HepG2 (cell line): ENCODE data around the gene GABRB1. TPM values are rescaled to one million over a fixed set of nuclear protein-coding genes. Genes with fewer than 3 reads are reported as not detected.

Source experiments
- CC2D1A ChIP-seq: sonication (generic); formaldehyde crosslinking; IDR thresholded peaks from 2 replicates; pipeline ENCODE4 v1.8.1; 2023; ENCODE audit warnings: mild to moderate bottlenecking, missing genetic modification reagents
- CTCF ChIP-seq: sonication (generic); formaldehyde crosslinking; IDR thresholded peaks from 2 replicates; pipeline ENCODE4 v1.5.0; 2020; ENCODE audit warnings: mild to moderate bottlenecking, missing genetic modification reagents, moderate library complexity
- EP300 ChIP-seq, 3 experiments: sonication (generic) in 1 of 3; formaldehyde crosslinking in 1 of 3; IDR thresholded peaks; 2 replicates each; pipeline versions ENCODE4 v1.5.1 to v1.6.1; 2011 to 2020; ENCODE audit warnings: low read depth in 2 of 3, low read length in 2 of 3, borderline replicate concordance in 1 of 3, improper control_type of control experiment in 1 of 3, mild to moderate bottlenecking in 1 of 3, missing genetic modification reagents in 1 of 3, moderate library complexity in 1 of 3
- HNRNPL ChIP-seq: fragments of 200-400 bp; formaldehyde crosslinking; IDR thresholded peaks from 2 replicates; pipeline ENCODE4 v1.6.1; 2017; ENCODE audit warnings: mild to moderate bottlenecking, low read depth, low read length
- IRX3 ChIP-seq: sonication (generic); formaldehyde crosslinking; IDR thresholded peaks from 2 replicates; pipeline ENCODE4 v1.8.1; 2023; ENCODE audit warnings: mild to moderate bottlenecking, low read depth, missing genetic modification reagents, borderline replicate concordance
- MYPOP ChIP-seq: sonication (generic); formaldehyde crosslinking; IDR thresholded peaks from 2 replicates; pipeline ENCODE4 v1.8.1; 2023; ENCODE audit warnings: mild to moderate bottlenecking, moderate library complexity, missing genetic modification reagents
- SAP130 ChIP-seq: IDR thresholded peaks from 2 replicates; pipeline ENCODE4 v1.6.1; 2016; ENCODE audit warnings: low read depth
- SKIL ChIP-seq: sonication (generic); formaldehyde crosslinking; IDR thresholded peaks from 2 replicates; pipeline ENCODE4 v1.8.0; 2022; ENCODE audit warnings: missing genetic modification reagents, mild to moderate bottlenecking, moderate library complexity, borderline replicate concordance
- ZBED4 ChIP-seq: sonication (generic); formaldehyde crosslinking; IDR thresholded peaks from 2 replicates; pipeline ENCODE4 v1.4.0; 2020; ENCODE audit warnings: missing genetic modification reagents, borderline replicate concordance
- ZBTB21 ChIP-seq: sonication (generic); formaldehyde crosslinking; IDR thresholded peaks from 2 replicates; pipeline ENCODE4 v1.4.0; 2020; ENCODE audit warnings: missing genetic modification reagents
- ZFP90 ChIP-seq: sonication (generic); formaldehyde crosslinking; IDR thresholded peaks from 2 replicates; pipeline ENCODE4 v1.8.0; 2022; ENCODE audit warnings: missing genetic modification reagents, mild to moderate bottlenecking, inconsistent platforms, borderline replicate concordance
- ZHX1 ChIP-seq: sonication (generic); formaldehyde crosslinking; IDR thresholded peaks from 2 replicates; pipeline ENCODE4 v1.8.1; 2022; ENCODE audit warnings: low read depth, mild to moderate bottlenecking, missing genetic modification reagents
- ZNF337 ChIP-seq: sonication (generic); formaldehyde crosslinking; IDR thresholded peaks from 2 replicates; pipeline ENCODE4 v1.5.1; 2020; ENCODE audit warnings: missing genetic modification reagents, low read depth, mild to moderate bottlenecking, borderline replicate concordance
- ZSCAN31 ChIP-seq: sonication (generic); formaldehyde crosslinking; IDR thresholded peaks from 2 replicates; pipeline ENCODE4 v1.5.0; 2020; ENCODE audit warnings: low read depth, mild to moderate bottlenecking, missing genetic modification reagents
- polyA plus RNA-seq, 8 experiments: library from polyadenylated mRNA; depleted of rRNA in 3 of 8; stranded (reverse) in 7 of 8; unstranded in 1 of 8; fragments of >200 nt; fragmentation: Illumina TruSeq in 4 of 8; extraction: Trizol in 4 of 8; gene quantifications; 2 replicates each; pipeline versions ENCODE4 v1.2.1 to v1.2.3, GENCODE V29; 2011 to 2016; ENCODE audit warnings: low read depth in 4 of 8, missing spikeins in 1 of 8, mixed read lengths in 1 of 8; ENCODE audit not compliant: insufficient read depth in 1 of 8
- total RNA-seq, 5 experiments: library from RNA; depleted of rRNA; stranded (reverse); fragments of >200 nt; fragmentation: Illumina TruSeq; extraction: Trizol; gene quantifications; 2 replicates each; pipeline ENCODE4 v1.2.3, GENCODE V29; 2016; ENCODE audit warnings: low read depth in 1 of 5

GABRB1 gene
- total and polyA plus RNA-seq, 2 of the 13 experiments (the other 11 are each of a cell fraction or from before 2014, with no cell fraction given), result not detected

- peak; percentile 41; the same call in 1 of the 2 replicates for TF ChIP-seq ZBED4 (CRISPR knock-in tag)
- no peak; the same call in 1 of the 2 replicates for TF ChIP-seq IRX3 (CRISPR knock-in tag)
- TF ChIP-seq CC2D1A (CRISPR knock-in tag), result no peak
- TF ChIP-seq ZNF337 (CRISPR knock-in tag), result no peak
- peak; percentile 91 for TF ChIP-seq SAP130 (CRISPR knock-in tag)
- TF ChIP-seq SKIL (CRISPR knock-in tag), result no peak
- TF ChIP-seq EP300 (IDR thresholded peaks at IDR 0.05; ENCODE audit: low read depth in 2 of 2, low read length in 2 of 2), result no peak
- TF ChIP-seq EP300 (CRISPR knock-in tag; IDR thresholded peaks at IDR 0.05; ENCODE audit: borderline replicate concordance), result no peak
- no peak for TF ChIP-seq HNRNPL
- no peak for TF ChIP-seq ZHX1 (CRISPR knock-in tag)
- peak; percentile 51; the same call in 1 of the 2 replicates for TF ChIP-seq ZSCAN31
- no peak for TF ChIP-seq ZBTB21 (CRISPR knock-in tag)
- TF ChIP-seq ZFP90, result no peak; the same call in 1 of the 2 replicates
- TF ChIP-seq CTCF (CRISPR knock-in tag), result peak; percentile 52
- no peak for TF ChIP-seq MYPOP (CRISPR knock-in tag)
These were observed 432.0 kb downstream of the GABRB1 start, which contains the start of gene COMMD8 (continued) for GRCh38 chr4:47463235-47463956.
